HepG2 (cell line): Measurements from ENCODE around the gene ANKRD12. TPM values are rescaled to one million over a fixed set of nuclear protein-coding genes. Genes with fewer than 3 reads are reported as not detected.

Experiments
- AGO2 ChIP-seq: fragments of 200-400 bp; formaldehyde crosslinking; optimal IDR thresholded peaks from 2 replicates; pipeline ENCODE3; 2017; ENCODE audit warnings: mild to moderate bottlenecking, low read depth, low read length, moderate library complexity
- DPF2 ChIP-seq: sonication (generic); formaldehyde crosslinking; IDR thresholded peaks from 2 replicates; pipeline ENCODE4 v1.4.0; 2020; ENCODE audit warnings: mild to moderate bottlenecking, low read depth, missing genetic modification reagents, borderline replicate concordance
- E2F5 ChIP-seq: sonication (generic); formaldehyde crosslinking; conservative IDR thresholded peaks from 2 replicates; pipeline ENCODE4 v1.4.0; 2020; ENCODE audit warnings: missing genetic modification reagents
- FOXO1 ChIP-seq: sonication (generic); formaldehyde crosslinking; IDR thresholded peaks from 2 replicates; pipeline ENCODE4 v1.4.0; 2020; ENCODE audit warnings: missing genetic modification reagents
- GATA4 ChIP-seq: sonication (generic); IDR thresholded peaks from 2 replicates; pipeline ENCODE4 v1.6.1; 2016; ENCODE audit warnings: antibody characterized with exemption, low read depth, borderline replicate concordance
- GFI1 ChIP-seq: sonication (generic); formaldehyde crosslinking; IDR thresholded peaks from 2 replicates; pipeline ENCODE4 v1.5.0; 2020; ENCODE audit warnings: missing genetic modification reagents, mild to moderate bottlenecking, borderline replicate concordance
- HDAC2 ChIP-seq: sonication (generic); formaldehyde crosslinking; IDR thresholded peaks from 2 replicates; pipeline ENCODE4 v1.4.0; 2020; ENCODE audit warnings: missing genetic modification reagents
- IKZF1 ChIP-seq: fragments of 450-650 bp; IDR thresholded peaks from 2 replicates; pipeline ENCODE4 v1.7.1; 2016
- MAF1 ChIP-seq: sonication (generic); formaldehyde crosslinking; IDR thresholded peaks from 2 replicates; pipeline ENCODE4 v1.5.0; 2020; ENCODE audit warnings: missing genetic modification reagents, borderline replicate concordance
- MYC ChIP-seq: sonication (generic); formaldehyde crosslinking; IDR thresholded peaks from 2 replicates; pipeline ENCODE4 v1.9.0; 2021; ENCODE audit warnings: missing genetic modification reagents, borderline replicate concordance
- NFIC ChIP-seq: IDR thresholded peaks from 2 replicates; pipeline ENCODE4 v1.6.1; 2012; ENCODE audit warnings: mild to moderate bottlenecking, low read length, inconsistent platforms
- NR0B2 ChIP-seq: sonication (generic); formaldehyde crosslinking; IDR thresholded peaks from 2 replicates; pipeline ENCODE4 v1.4.0; 2020; ENCODE audit warnings: mild to moderate bottlenecking, missing genetic modification reagents
- PAF1 ChIP-seq: IDR thresholded peaks from 2 replicates; pipeline ENCODE4 v1.6.1; 2016; ENCODE audit warnings: missing genetic modification reagents, missing compliant biosample characterization
- RCOR2 ChIP-seq: IDR thresholded peaks from 2 replicates; pipeline ENCODE4 v1.6.1; 2016; ENCODE audit warnings: missing biosample characterization, missing genetic modification reagents
- STAT6 ChIP-seq: sonication (generic); formaldehyde crosslinking; IDR thresholded peaks from 2 replicates; pipeline ENCODE4 v1.4.0; 2020; ENCODE audit warnings: missing genetic modification reagents, mild to moderate bottlenecking, borderline replicate concordance
- TMF1 ChIP-seq: sonication (generic); formaldehyde crosslinking; IDR thresholded peaks from 2 replicates; pipeline ENCODE4 v1.8.1; 2022; ENCODE audit warnings: low read depth, missing genetic modification reagents
- ZGPAT ChIP-seq: IDR thresholded peaks from 2 replicates; pipeline ENCODE4 v1.6.1; 2016; ENCODE audit warnings: mild to moderate bottlenecking
- ZNF337 ChIP-seq: sonication (generic); formaldehyde crosslinking; IDR thresholded peaks from 2 replicates; pipeline ENCODE4 v1.5.1; 2020; ENCODE audit warnings: missing genetic modification reagents, low read depth, mild to moderate bottlenecking, borderline replicate concordance
- ZNF496 ChIP-seq: sonication (generic); formaldehyde crosslinking; IDR thresholded peaks from 2 replicates; pipeline ENCODE4 v1.8.1; 2023; ENCODE audit warnings: mild to moderate bottlenecking, moderate library complexity, missing genetic modification reagents; ENCODE audit not compliant: insufficient replicate concordance
- ZNF557 ChIP-seq: sonication (generic); formaldehyde crosslinking; IDR thresholded peaks from 2 replicates; pipeline ENCODE4 v1.4.0; 2020; ENCODE audit warnings: missing genetic modification reagents
- ZNF75D ChIP-seq: sonication (generic); formaldehyde crosslinking; IDR thresholded peaks from 2 replicates; pipeline ENCODE4 v1.8.1; 2023; ENCODE audit warnings: missing genetic modification reagents, mild to moderate bottlenecking, borderline replicate concordance
- polyA plus RNA-seq, 8 experiments: library from polyadenylated mRNA; depleted of rRNA in 3 of 8; stranded (reverse) in 7 of 8; unstranded in 1 of 8; fragments of >200 nt; fragmentation: Illumina TruSeq in 4 of 8; extraction: Trizol in 4 of 8; gene quantifications; 2 replicates each; pipeline versions ENCODE4 v1.2.1 to v1.2.3, GENCODE V29; 2011 to 2016; ENCODE audit warnings: low read depth in 4 of 8, missing spikeins in 1 of 8, mixed read lengths in 1 of 8; ENCODE audit not compliant: insufficient read depth in 1 of 8
- total RNA-seq, 5 experiments: library from RNA; depleted of rRNA; stranded (reverse); fragments of >200 nt; fragmentation: Illumina TruSeq; extraction: Trizol; gene quantifications; 2 replicates each; pipeline ENCODE4 v1.2.3, GENCODE V29; 2016; ENCODE audit warnings: low read depth in 1 of 5
- TF ChIP-seq, protein P1 (sequence below): sonication (generic); formaldehyde crosslinking; IDR thresholded peaks from 2 replicates; pipeline ENCODE4 v1.8.1; 2022; ENCODE audit warnings: low read depth, mild to moderate bottlenecking, missing genetic modification reagents

Gene ANKRD12
- total and polyA plus RNA-seq, 2 of the 13 experiments (the other 11 are each of a cell fraction or from before 2014, with no cell fraction given): 6.0 to 23.2 TPM

DNA sequence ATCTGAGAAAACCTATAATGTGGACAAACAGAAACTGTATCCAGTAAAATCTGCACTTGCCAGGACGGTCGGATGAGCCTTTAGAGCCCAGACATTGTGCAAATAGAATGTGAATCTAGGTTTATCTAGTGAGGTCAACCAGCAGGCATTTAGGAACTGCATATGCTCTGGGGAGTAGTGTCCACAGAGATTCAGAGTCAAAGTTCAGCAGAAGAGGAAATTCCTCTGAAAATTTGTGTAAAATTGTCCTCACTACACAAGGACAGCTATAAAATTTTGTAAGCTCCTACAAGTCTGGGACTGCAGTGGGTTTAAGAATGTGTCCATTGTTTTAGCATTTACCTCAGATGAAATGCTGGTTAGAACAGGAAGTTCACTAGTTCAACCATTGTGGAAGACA lies 43.9 kb upstream of the ANKRD12 start (continued):
- TF ChIP-seq, protein P1, sequence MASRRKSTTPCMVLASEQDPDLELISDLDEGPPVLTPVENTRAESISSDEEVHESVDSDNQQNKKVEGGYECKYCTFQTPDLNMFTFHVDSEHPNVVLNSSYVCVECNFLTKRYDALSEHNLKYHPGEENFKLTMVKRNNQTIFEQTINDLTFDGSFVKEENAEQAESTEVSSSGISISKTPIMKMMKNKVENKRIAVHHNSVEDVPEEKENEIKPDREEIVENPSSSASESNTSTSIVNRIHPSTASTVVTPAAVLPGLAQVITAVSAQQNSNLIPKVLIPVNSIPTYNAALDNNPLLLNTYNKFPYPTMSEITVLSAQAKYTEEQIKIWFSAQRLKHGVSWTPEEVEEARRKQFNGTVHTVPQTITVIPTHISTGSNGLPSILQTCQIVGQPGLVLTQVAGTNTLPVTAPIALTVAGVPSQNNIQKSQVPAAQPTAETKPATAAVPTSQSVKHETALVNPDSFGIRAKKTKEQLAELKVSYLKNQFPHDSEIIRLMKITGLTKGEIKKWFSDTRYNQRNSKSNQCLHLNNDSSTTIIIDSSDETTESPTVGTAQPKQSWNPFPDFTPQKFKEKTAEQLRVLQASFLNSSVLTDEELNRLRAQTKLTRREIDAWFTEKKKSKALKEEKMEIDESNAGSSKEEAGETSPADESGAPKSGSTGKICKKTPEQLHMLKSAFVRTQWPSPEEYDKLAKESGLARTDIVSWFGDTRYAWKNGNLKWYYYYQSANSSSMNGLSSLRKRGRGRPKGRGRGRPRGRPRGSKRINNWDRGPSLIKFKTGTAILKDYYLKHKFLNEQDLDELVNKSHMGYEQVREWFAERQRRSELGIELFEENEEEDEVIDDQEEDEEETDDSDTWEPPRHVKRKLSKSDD (CRISPR knock-in tag): no peak
- TF ChIP-seq IKZF1 (no peak), ZNF337 (CRISPR knock-in tag) (0 out of 2 replicates have a peak, but pooled peaks have one; percentile 49), NFIC (peak; percentile 42; the same call in 1 of the 2 replicates), STAT6 (CRISPR knock-in tag) (no peak; the same call in 1 of the 2 replicates), TMF1 (CRISPR knock-in tag) (no peak), ZGPAT (no peak), MAF1 (CRISPR knock-in tag) (no peak), ZNF557 (no peak), HDAC2 (CRISPR knock-in tag) (peak; percentile 65; the same call in 1 of the 2 replicates), NR0B2 (CRISPR knock-in tag) (no peak), E2F5 (CRISPR knock-in tag) (no peak), AGO2 (no peak), FOXO1 (no peak), MYC (CRISPR knock-in tag) (no peak), RCOR2 (peak; percentile 39; the same call in 1 of the 2 replicates), GATA4 (peak; percentile 34; the same call in 1 of the 2 replicates), ZNF75D (CRISPR knock-in tag) (no peak), PAF1 (no peak), DPF2 (peak; percentile 76), ZNF496 (CRISPR knock-in tag) (no peak), GFI1 (CRISPR knock-in tag) (peak; percentile 94)
